Stomach (tissue), 9 donors: ENCODE measurements around the gene HECTD4. TPM values are rescaled to one million over a fixed set of nuclear protein-coding genes. Genes with fewer than 3 reads are reported as not detected.
A peak's percentile ranks its signal among the peaks of the same experiment; 100 is the strongest.

Experiments
- DNase-seq, 2 donors: peaks; one replicate each; pipeline versions ENCODE4 v3.0.0 to v3.0.0-alpha.2; 2013 to 2019
- H3K27ac ChIP-seq, 5 donors: fragments of 200-600 bp in 4 of 5; sonication (generic) in 4 of 5; one replicate each; pipeline ENCODE4 v1.5.1; 2013 to 2019; ENCODE audit warnings: mild to moderate bottlenecking in 1 of 5, moderate library complexity in 1 of 5
- H3K27me3 ChIP-seq, 3 donors: fragments of 200-600 bp; sonication (generic); one replicate each; pipeline ENCODE4 v1.5.1; 2017 to 2019; ENCODE audit warnings: mixed run types in 1 of 3
- H3K36me3 ChIP-seq, 4 donors: fragments of 200-600 bp; sonication (generic); 1 replicate in 3 of 4; 2 replicates in 1 of 4; pipeline ENCODE4 v1.5.1; 2016 to 2019
- H3K4me1 ChIP-seq, 4 donors: fragments of 200-600 bp; sonication (generic); one replicate each; pipeline ENCODE4 v1.5.1; 2016 to 2019
- H3K4me3 ChIP-seq, 4 donors: fragments of 200-600 bp; sonication (generic) in 3 of 4; one replicate each; pipeline ENCODE4 v1.5.1; 2016 to 2019; ENCODE audit warnings: mild to moderate bottlenecking in 1 of 4
- H3K9me3 ChIP-seq, 4 donors: fragments of 200-600 bp; sonication (generic); one replicate each; pipeline ENCODE4 v1.5.1; 2016 to 2019
- CTCF ChIP-seq, 7 experiments: fragments of 450-650 bp in 4 of 7; fragments of 200-600 bp in 3 of 7; sonication (generic) in 3 of 7; IDR thresholded peaks; one replicate each; pipeline ENCODE4 v1.5.1; 2016 to 2019; ENCODE audit warnings: antibody characterized with exemption in 7 of 7, control low read depth in 2 of 7, mild to moderate bottlenecking in 1 of 7
- EP300 ChIP-seq: sonication (generic); formaldehyde crosslinking; IDR thresholded peaks from one replicate; pipeline ENCODE4 v1.6.1; 2017; ENCODE audit warnings: antibody characterized with exemption
- POLR2A ChIP-seq, 4 donors: fragments of 450-650 bp; IDR thresholded peaks; one replicate each; pipeline ENCODE4 v1.6.1; 2016; ENCODE audit warnings: antibody characterized with exemption in 4 of 4, control low read depth in 2 of 4, mild to moderate bottlenecking in 1 of 4, moderate library complexity in 1 of 4
- POLR2AphosphoS5 ChIP-seq, 3 donors: sonication (generic); formaldehyde crosslinking; IDR thresholded peaks; one replicate each; pipeline ENCODE4 v1.6.1; 2016; ENCODE audit warnings: antibody characterized with exemption in 3 of 3
- WGBS, 5 donors: extraction: QIAGEN DNeasy Blood & Tissue Kit in 3 of 5; methylation state at CpG; one replicate each; pipeline versions ENCODE4 v1.1.5 to v1.1.7; 2013 to 2018; 5-methylcytosine and 5-hydroxymethylcytosine counted together
- intact Hi-C: fragments of 100-400 bp; cut with DNase I; formaldehyde crosslinking; loops from one replicate; pipeline ENCODE4 v1.15.1; 2023; ENCODE audit warnings: low total_unique reads
- polyA plus RNA-seq, 3 donors: library from polyadenylated mRNA; stranded (reverse); fragments of 200-250 nt; gene quantifications; one replicate each; pipeline ENCODE4 v1.2.3, GENCODE V29; 2013
- total RNA-seq, 5 donors: library from RNA; depleted of rRNA; stranded (reverse); fragments of >200 nt; gene quantifications; one replicate each; pipeline versions ENCODE4 v1.1.0 to v1.2.3, GENCODE V29; 2014 to 2016
- donor health status: healthy with polysubstance abuse.
- donor health status: Bipolar disorder and iron deficiency.
- donor health status: healthy.

The HECTD4 gene
- total and polyA plus RNA-seq, 8 donors, result 3.2 to 375 (median 58.7) TPM

DNA sequence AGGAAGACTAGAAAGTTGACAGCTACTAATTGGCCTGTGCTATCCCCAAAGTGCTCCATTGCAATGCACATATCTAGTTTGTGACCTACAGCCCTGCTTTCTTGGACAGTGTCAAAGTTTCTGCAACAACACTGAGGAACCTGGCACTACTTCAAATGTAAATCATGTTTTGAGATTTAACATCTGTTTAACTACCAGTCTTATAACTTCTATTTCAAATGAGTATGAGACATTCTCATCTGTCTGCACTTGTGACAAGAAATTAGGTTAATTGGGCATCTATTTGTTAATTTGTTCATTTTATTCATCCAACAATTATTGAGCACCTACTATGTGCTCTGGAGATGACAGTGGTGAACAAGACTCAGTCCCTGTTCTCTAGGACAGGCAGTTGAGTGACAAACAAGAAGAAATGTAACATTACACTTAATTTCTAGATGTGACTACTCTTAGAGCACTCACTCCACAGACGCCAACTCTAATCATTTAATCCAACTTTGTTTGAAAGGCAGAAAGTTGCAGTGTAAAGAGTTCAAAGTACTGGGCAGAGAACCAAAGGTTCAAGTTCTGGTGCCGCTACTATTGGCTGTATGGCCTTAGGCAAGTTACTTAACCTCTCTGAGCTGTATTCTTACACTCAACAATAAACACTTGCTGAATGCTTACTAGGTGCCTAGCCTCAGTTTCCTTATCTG is 74.8 kb downstream of the HECTD4 start:
- H3K36me3 ChIP-seq, result peaks cover 2 to 54% (median 44%) of the 10 kb centered on the region in 4 donors

DNA sequence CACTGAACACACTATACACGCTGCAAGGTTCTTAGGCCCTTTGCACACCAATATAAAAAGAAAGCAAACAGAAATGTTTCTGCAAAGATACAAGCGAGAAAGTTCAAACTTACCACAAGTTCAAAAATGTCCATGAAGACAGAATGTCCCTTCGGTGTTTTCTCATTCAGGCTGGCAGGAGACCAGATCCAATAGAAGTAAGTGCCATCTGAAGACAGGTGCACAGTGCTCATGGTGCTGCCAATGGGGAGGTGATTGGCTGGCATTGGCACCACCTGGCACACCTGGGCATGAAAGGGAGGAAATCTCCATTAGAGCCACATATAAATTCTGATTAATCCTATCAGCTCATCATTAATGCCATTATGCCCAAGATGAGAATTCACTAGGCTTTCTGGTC is 76.3 kb downstream of the HECTD4 start:
- H3K36me3 ChIP-seq, result peaks cover 7 to 55% (median 43%) of the 10 kb centered on the region in 4 donors
- H3K27ac ChIP-seq, result no peak overlapping the region
- intact Hi-C loops, result no loop called here
- no peak for TF ChIP-seq EP300
- no peak for TF ChIP-seq POLR2AphosphoS5 (IDR thresholded peaks at IDR 0.05)
- TF ChIP-seq CTCF (IDR thresholded peaks at IDR 0.05), result no peak
- no peak for TF ChIP-seq POLR2A (IDR thresholded peaks at IDR 0.05)
- H3K4me1 ChIP-seq, result peaks cover 0 to 39% (median 16%) of the 10 kb centered on the region in 4 donors
- 32 to 73% (median 60%) methylated on average over 3 of the region's 3 CpGs for WGBS, 5 donors
- peak in 1 of 2 donors; percentile 70 for DNase-seq
- H3K27me3 ChIP-seq, result no peaks in the 10 kb centered on the region
- no peak overlapping the region for H3K4me3 ChIP-seq
- H3K9me3 ChIP-seq, result no peaks in the 10 kb centered on the region

More for the DNA sequence above, 74.8 kb downstream of the HECTD4 start:
- peak in 1 of 2 donors; percentile 49 for DNase-seq
- intact Hi-C loops, result no loop called here
- 54 to 70% (median 67%) methylated on average over 2 of the region's 2 CpGs for WGBS, 5 donors
- no peak overlapping the region for H3K4me3 ChIP-seq
- H3K27ac ChIP-seq, result peak overlapping the region in 1 of 5 donors; percentile 25
- no peaks in the 10 kb centered on the region for H3K27me3 ChIP-seq
- peaks cover 0 to 39% (median 16%) of the 10 kb centered on the region in 4 donors for H3K4me1 ChIP-seq
- TF ChIP-seq CTCF (IDR thresholded peaks at IDR 0.05) (no peak), EP300 (no peak), POLR2AphosphoS5 (IDR thresholded peaks at IDR 0.05) (no peak), POLR2A (IDR thresholded peaks at IDR 0.05) (no peak)
- H3K9me3 ChIP-seq, result no peaks in the 10 kb centered on the region

- H3K9me3 ChIP-seq, result no peaks in the 10 kb centered on the region
- no peak for DNase-seq
- H3K4me1 ChIP-seq, result peaks cover 0 to 39% (median 16%) of the 10 kb centered on the region in 4 donors
- H3K36me3 ChIP-seq, result peaks cover 7 to 55% (median 42%) of the 10 kb centered on the region in 4 donors
- no peak overlapping the region for H3K27ac ChIP-seq
- TF ChIP-seq CTCF (IDR thresholded peaks at IDR 0.05) (no peak), POLR2AphosphoS5 (IDR thresholded peaks at IDR 0.05) (no peak), POLR2A (IDR thresholded peaks at IDR 0.05) (no peak), EP300 (no peak)
- 84 to 93% (median 88%) methylated on average over 4 of the region's 4 CpGs for WGBS, 5 donors
- intact Hi-C loops, result no loop called here
- H3K27me3 ChIP-seq, result no peaks in the 10 kb centered on the region
- no peak overlapping the region for H3K4me3 ChIP-seq
These were observed 77.8 kb downstream of the HECTD4 start for GRCh38 chr12:112304436-112304835.

DNA sequence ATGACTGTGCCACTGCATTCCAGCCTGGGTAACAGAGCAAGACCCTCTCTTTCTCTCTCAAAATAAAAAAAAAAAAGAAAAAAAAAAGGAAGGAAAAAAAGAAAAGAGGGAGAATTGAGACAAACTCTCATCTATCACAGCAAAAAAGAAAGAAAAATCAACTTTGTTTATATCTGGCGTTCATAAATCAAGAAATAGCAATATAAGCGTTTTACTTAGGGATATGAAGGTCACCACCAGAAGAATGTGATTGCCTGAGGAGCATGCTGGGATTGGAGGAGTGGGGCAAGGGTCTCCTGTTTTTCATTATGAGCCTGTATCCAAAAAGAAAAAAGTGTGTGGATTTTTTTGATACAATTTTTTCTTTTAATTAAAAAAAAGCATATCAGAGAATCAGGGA is 78.4 kb downstream of the HECTD4 start:
- TF ChIP-seq CTCF (IDR thresholded peaks at IDR 0.05) (no peak), POLR2A (IDR thresholded peaks at IDR 0.05) (no peak), POLR2AphosphoS5 (IDR thresholded peaks at IDR 0.05) (no peak), EP300 (no peak)
- Histone ChIP-seq H3K4me1 (peaks cover 0 to 35% (median 14%) of the 10 kb centered on the region in 4 donors), H3K4me3 (no peak overlapping the region), H3K9me3 (no peaks in the 10 kb centered on the region), H3K36me3 (peaks cover 7 to 51% (median 42%) of the 10 kb centered on the region in 4 donors), H3K27me3 (no peaks in the 10 kb centered on the region), H3K27ac (no peak overlapping the region)
- 84 to 99% (median 91%) methylated on average over 2 of the region's 2 CpGs for WGBS, 5 donors
- intact Hi-C loops, result no loop called here
- DNase-seq, result no peak
